Measurements from ENCODE around the gene MYMK.

DNA sequence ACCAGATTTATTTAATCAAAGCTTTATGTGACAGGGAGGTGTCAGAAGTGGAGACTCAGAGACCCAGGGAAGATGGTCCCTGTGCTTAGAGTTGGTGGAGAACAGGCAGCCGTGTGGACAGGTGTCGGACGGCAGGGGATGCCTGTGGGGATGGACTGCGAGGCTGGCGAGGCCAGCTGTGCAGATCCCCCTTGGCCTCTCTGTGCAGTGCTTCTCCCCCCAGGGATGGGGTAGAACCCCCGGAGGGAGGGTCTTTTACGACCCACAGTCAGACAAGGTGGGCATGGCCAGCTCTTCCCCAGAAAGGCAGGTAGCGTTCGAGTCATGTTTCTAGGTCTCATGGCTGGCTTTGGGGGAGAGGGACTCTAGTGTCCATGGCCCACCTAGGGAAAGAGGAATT, 41.1 kb downstream of the MYMK start:
- TF ChIP-seq, protein P1, sequence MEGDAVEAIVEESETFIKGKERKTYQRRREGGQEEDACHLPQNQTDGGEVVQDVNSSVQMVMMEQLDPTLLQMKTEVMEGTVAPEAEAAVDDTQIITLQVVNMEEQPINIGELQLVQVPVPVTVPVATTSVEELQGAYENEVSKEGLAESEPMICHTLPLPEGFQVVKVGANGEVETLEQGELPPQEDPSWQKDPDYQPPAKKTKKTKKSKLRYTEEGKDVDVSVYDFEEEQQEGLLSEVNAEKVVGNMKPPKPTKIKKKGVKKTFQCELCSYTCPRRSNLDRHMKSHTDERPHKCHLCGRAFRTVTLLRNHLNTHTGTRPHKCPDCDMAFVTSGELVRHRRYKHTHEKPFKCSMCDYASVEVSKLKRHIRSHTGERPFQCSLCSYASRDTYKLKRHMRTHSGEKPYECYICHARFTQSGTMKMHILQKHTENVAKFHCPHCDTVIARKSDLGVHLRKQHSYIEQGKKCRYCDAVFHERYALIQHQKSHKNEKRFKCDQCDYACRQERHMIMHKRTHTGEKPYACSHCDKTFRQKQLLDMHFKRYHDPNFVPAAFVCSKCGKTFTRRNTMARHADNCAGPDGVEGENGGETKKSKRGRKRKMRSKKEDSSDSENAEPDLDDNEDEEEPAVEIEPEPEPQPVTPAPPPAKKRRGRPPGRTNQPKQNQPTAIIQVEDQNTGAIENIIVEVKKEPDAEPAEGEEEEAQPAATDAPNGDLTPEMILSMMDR (IDR thresholded peaks at IDR 0.05; ENCODE audit: control extremely low read depth in 1 of 3, insufficient read depth in 1 of 3, low read depth in 1 of 3, low read length in 3 of 3) = no peak
- no peak for TF ChIP-seq ASH2L (IDR thresholded peaks at IDR 0.05; ENCODE audit: low read length)
- no peak for TF ChIP-seq RFX5 (IDR thresholded peaks at IDR 0.05; ENCODE audit: borderline replicate concordance, low read depth, low read length)
- no peak for TF ChIP-seq CEBPB (IDR thresholded peaks at IDR 0.05; ENCODE audit: low read depth, low read length)
- TF ChIP-seq SIN3A (conservative IDR thresholded peaks at IDR 0.05 in 1 of 2, IDR thresholded peaks at IDR 0.05 in 1 of 2; ENCODE audit: low read depth in 1 of 2, low read length in 2 of 2) = no peak
- no peak for TF ChIP-seq TAF1 (IDR thresholded peaks at IDR 0.05; ENCODE audit: low read depth, low read length)
- TF ChIP-seq POLR2AphosphoS5 (IDR thresholded peaks at IDR 0.05; ENCODE audit: low read depth, low read length) = no peak
- TF ChIP-seq CHD2 (IDR thresholded peaks at IDR 0.05; ENCODE audit: low read length) = no peak
- TF ChIP-seq JUN (IDR thresholded peaks at IDR 0.05; ENCODE audit: low read depth, low read length) = no peak
- TF ChIP-seq SP1 (IDR thresholded peaks at IDR 0.05; ENCODE audit: low read depth, low read length) = no peak
- TF ChIP-seq ZNF274 (IDR thresholded peaks at IDR 0.05; ENCODE audit: borderline replicate concordance, extremely low read depth, low read length) = no peak
- TF ChIP-seq POLR2A (IDR thresholded peaks at IDR 0.05; ENCODE audit: control extremely low read depth in 1 of 2, low read depth in 2 of 2, low read length in 2 of 2) = no peak
- no peak for TF ChIP-seq EGR1 (IDR thresholded peaks at IDR 0.05; ENCODE audit: borderline replicate concordance, low read depth, low read length)
- TF ChIP-seq JUND (IDR thresholded peaks at IDR 0.05; ENCODE audit: low read length) = no peak
